Hepatocyte (in vitro differentiated cells): Measurements from ENCODE around the gene STPG1. TPM values are rescaled to one million over a fixed set of nuclear protein-coding genes. Genes with fewer than 3 reads are reported as not detected.

ENCODE experiments used
- DNase-seq: peaks from one replicate; pipeline ENCODE4 v3.0.0-alpha.2; 2016; ENCODE audit warnings: low spot score
- H2AFZ ChIP-seq: fragments of 200-600 bp; sonication (generic); 2 replicates; pipeline ENCODE4 v1.6.0; 2016; ENCODE audit warnings: antibody characterized with exemption, mild to moderate bottlenecking
- H3K27ac ChIP-seq: fragments of 200-600 bp; sonication (generic); 2 replicates; pipeline ENCODE4 v1.5.1; 2016; ENCODE audit warnings: mild to moderate bottlenecking
- H3K27me3 ChIP-seq: fragments of 200-600 bp; sonication (generic); 2 replicates; pipeline ENCODE4 v1.6.1; 2016
- H3K36me3 ChIP-seq: fragments of 200-600 bp; sonication (generic); replicated peaks from 2 replicates; pipeline ENCODE4 v1.5.1; 2016; ENCODE audit warnings: low read depth; ENCODE audit not compliant: insufficient read depth
- H3K4me1 ChIP-seq: fragments of 200-600 bp; sonication (generic); 2 replicates; pipeline ENCODE4 v1.5.1; 2016; ENCODE audit warnings: mild to moderate bottlenecking, moderate library complexity; ENCODE audit not compliant: insufficient read depth
- H3K4me2 ChIP-seq: fragments of 200-600 bp; sonication (generic); 2 replicates; pipeline ENCODE4 v1.6.0; 2016
- H3K4me3 ChIP-seq: fragments of 200-600 bp; sonication (generic); 2 replicates; pipeline ENCODE4 v1.5.1; 2016; ENCODE audit warnings: mild to moderate bottlenecking
- H3K79me2 ChIP-seq: fragments of 200-600 bp; sonication (generic); 2 replicates; pipeline ENCODE4 v1.6.0; 2017; ENCODE audit warnings: mild to moderate bottlenecking
- H3K9me2 ChIP-seq: fragments of 200-600 bp; sonication (generic); replicated peaks from 2 replicates; pipeline ENCODE4 v1.6.0; 2017; ENCODE audit warnings: mild to moderate bottlenecking; ENCODE audit not compliant: insufficient read depth
- H3K9me3 ChIP-seq: fragments of 200-600 bp; sonication (generic); 2 replicates; pipeline ENCODE4 v1.5.1; 2016; ENCODE audit warnings: low read depth, mild to moderate bottlenecking
- H4K20me1 ChIP-seq: fragments of 200-600 bp; sonication (generic); 2 replicates; pipeline ENCODE4 v1.6.0; 2016; ENCODE audit warnings: mild to moderate bottlenecking; ENCODE audit not compliant: insufficient read depth, poor library complexity, severe bottlenecking
- EZH2 ChIP-seq: fragments of 200-600 bp; sonication (generic); IDR thresholded peaks from 2 replicates; pipeline ENCODE4 v1.6.1; 2016; ENCODE audit warnings: antibody characterized with exemption, mild to moderate bottlenecking, borderline replicate concordance
- EZH2phosphoT487 ChIP-seq: fragments of 200-600 bp; sonication (generic); IDR thresholded peaks from one replicate; pipeline ENCODE4 v1.6.1; 2018; ENCODE audit warnings: antibody characterized with exemption, mild to moderate bottlenecking, low read depth, moderate library complexity; ENCODE audit not compliant: unreplicated experiment, severe bottlenecking
- WGBS: methylation state at CpG from one replicate; pipeline ENCODE4 v1.1.6; 2016; ENCODE audit warnings: low lambda C conversion rate; ENCODE audit errors: missing lambda C conversion rate; 5-methylcytosine and 5-hydroxymethylcytosine counted together
- polyA plus RNA-seq: library from polyadenylated mRNA; unstranded; fragments of >200 nt; fragmentation: Nextera tagmentation; extraction: Ambion mirVana; gene quantifications from 2 replicates; pipeline ENCODE4 v1.2.1, GENCODE V29; 2016
- total RNA-seq: library from RNA; depleted of rRNA; stranded (reverse); fragments of >200 nt; gene quantifications from 2 replicates; pipeline ENCODE4 v1.2.3, GENCODE V29; 2014
- TF ChIP-seq, protein P1 (sequence below): fragments of 200-600 bp; sonication (generic); IDR thresholded peaks from 2 replicates; pipeline ENCODE4 v1.5.1; 2016; ENCODE audit warnings: antibody characterized with exemption, mild to moderate bottlenecking; ENCODE audit not compliant: poor library complexity

STPG1 gene
- total and polyA plus RNA-seq, 2 experiments from 2014 or later, result 3.5 to 4.3 TPM

- H3K4me2 ChIP-seq, result no peak overlapping the region
Observed at GRCh38 chr1:24329797-24330543, 83.6 kb downstream of the STPG1 start.

DNA sequence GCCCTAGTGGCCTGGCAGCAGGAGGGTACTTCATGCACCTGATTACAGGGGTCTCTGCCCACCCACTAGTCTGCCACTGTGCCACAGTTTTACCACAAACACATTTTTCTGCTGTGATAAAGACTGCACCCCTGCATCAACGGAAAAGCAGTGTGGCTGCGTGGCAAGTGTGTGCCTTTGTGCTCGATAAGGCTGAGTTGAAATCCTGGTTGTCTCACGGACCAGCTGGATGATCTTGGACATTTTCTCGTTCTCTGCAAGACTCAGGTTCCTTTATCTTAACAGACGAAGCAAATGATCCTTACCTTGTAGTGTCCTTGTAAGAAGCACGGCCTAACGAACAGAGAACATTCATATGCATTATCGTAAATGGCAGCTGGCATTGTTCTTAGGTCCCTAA, 84.3 kb downstream of the STPG1 start:
- Histone ChIP-seq H3K4me3 (no peak overlapping the region), H2AFZ (no peak overlapping the region), H3K27me3 (no peaks in the 10 kb centered on the region), H3K4me2 (no peak overlapping the region), H4K20me1 (no peaks in the 10 kb centered on the region), H3K9me2 (no peaks in the 10 kb centered on the region), H3K9me3 (no peaks in the 10 kb centered on the region), H3K36me3 (no peaks in the 10 kb centered on the region), H3K79me2 (no peaks in the 10 kb centered on the region), H3K27ac (no peak overlapping the region), H3K4me1 (no peaks in the 10 kb centered on the region)
- no peak for TF ChIP-seq EZH2
- no peak for TF ChIP-seq EZH2phosphoT487
- TF ChIP-seq, protein P1, sequence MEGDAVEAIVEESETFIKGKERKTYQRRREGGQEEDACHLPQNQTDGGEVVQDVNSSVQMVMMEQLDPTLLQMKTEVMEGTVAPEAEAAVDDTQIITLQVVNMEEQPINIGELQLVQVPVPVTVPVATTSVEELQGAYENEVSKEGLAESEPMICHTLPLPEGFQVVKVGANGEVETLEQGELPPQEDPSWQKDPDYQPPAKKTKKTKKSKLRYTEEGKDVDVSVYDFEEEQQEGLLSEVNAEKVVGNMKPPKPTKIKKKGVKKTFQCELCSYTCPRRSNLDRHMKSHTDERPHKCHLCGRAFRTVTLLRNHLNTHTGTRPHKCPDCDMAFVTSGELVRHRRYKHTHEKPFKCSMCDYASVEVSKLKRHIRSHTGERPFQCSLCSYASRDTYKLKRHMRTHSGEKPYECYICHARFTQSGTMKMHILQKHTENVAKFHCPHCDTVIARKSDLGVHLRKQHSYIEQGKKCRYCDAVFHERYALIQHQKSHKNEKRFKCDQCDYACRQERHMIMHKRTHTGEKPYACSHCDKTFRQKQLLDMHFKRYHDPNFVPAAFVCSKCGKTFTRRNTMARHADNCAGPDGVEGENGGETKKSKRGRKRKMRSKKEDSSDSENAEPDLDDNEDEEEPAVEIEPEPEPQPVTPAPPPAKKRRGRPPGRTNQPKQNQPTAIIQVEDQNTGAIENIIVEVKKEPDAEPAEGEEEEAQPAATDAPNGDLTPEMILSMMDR, result no peak
- 81% methylated on average over 9 of the region's 9 CpGs for WGBS
- DNase-seq, result no peak

More at GRCh38 chr1:24329797-24330543, 83.6 kb downstream of the STPG1 start:
- no peaks in the 10 kb centered on the region for H3K4me1 ChIP-seq
- H3K9me3 ChIP-seq, result no peaks in the 10 kb centered on the region
- H3K4me3 ChIP-seq, result no peak overlapping the region
- H2AFZ ChIP-seq, result no peak overlapping the region
- no peak for TF ChIP-seq EZH2phosphoT487
- TF ChIP-seq EZH2, result no peak
- TF ChIP-seq, protein P1, result no peak
- no peaks in the 10 kb centered on the region for H3K36me3 ChIP-seq
- no peaks in the 10 kb centered on the region for H3K9me2 ChIP-seq
- no peaks in the 10 kb centered on the region for H3K27me3 ChIP-seq
- no peaks in the 10 kb centered on the region for H4K20me1 ChIP-seq
- 89% methylated on average over 2 of the region's 2 CpGs for WGBS
- no peak for DNase-seq
- no peaks in the 10 kb centered on the region for H3K79me2 ChIP-seq
- H3K27ac ChIP-seq, result no peak overlapping the region

DNA sequence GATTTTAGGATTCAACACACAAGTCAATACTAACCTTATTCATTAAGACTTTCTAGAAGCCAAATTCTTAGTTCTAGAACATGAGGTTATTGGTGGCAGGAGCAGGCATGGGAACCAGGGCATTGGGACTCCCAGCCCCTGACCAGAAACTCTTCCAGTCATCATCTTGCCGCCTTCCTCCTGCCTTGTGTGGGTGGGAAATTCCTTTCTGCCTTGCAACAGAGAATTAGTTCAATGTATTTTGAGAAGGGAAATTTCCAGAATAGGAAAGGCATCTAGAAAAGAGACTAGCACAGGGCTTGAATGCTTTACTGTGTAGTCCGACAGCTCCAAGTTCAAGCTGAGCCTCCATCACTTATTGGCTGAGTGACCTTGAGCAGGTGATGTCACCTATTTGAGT, 85.7 kb downstream of the STPG1 start:
- no peak overlapping the region for H3K27ac ChIP-seq
- WGBS, result 89% methylated on average over 2 of the region's 2 CpGs

More for the DNA sequence above, 85.7 kb downstream of the STPG1 start:
- Histone ChIP-seq H3K9me2 (no peaks in the 10 kb centered on the region), H3K9me3 (no peaks in the 10 kb centered on the region), H3K4me1 (no peaks in the 10 kb centered on the region), H3K79me2 (no peaks in the 10 kb centered on the region), H3K36me3 (no peaks in the 10 kb centered on the region), H4K20me1 (no peaks in the 10 kb centered on the region), H3K27me3 (peaks cover 2% of the 10 kb centered on the region), H3K4me3 (no peak overlapping the region), H3K4me2 (no peak overlapping the region), H2AFZ (no peak overlapping the region)
- DNase-seq, result no peak
- TF ChIP-seq, protein P1, result no peak
- TF ChIP-seq EZH2 (no peak), EZH2phosphoT487 (no peak)
